GM19455 (cell line): ENCODE measurements around the gene BANP.
A peak's percentile ranks its signal among the peaks of the same experiment; 100 is the strongest.
"Not testable (repeated sequence)": the region's sequence is repeated elsewhere in the genome, so short reads cannot be mapped to it uniquely, and the experiment has no call there.

Experiments
- ATAC-seq: cut with Tn5 transposase; IDR thresholded peaks from one replicate; pipeline ENCODE4 v1.9.1; 2021; ENCODE audit not compliant: unreplicated experiment

BANP gene

DNA sequence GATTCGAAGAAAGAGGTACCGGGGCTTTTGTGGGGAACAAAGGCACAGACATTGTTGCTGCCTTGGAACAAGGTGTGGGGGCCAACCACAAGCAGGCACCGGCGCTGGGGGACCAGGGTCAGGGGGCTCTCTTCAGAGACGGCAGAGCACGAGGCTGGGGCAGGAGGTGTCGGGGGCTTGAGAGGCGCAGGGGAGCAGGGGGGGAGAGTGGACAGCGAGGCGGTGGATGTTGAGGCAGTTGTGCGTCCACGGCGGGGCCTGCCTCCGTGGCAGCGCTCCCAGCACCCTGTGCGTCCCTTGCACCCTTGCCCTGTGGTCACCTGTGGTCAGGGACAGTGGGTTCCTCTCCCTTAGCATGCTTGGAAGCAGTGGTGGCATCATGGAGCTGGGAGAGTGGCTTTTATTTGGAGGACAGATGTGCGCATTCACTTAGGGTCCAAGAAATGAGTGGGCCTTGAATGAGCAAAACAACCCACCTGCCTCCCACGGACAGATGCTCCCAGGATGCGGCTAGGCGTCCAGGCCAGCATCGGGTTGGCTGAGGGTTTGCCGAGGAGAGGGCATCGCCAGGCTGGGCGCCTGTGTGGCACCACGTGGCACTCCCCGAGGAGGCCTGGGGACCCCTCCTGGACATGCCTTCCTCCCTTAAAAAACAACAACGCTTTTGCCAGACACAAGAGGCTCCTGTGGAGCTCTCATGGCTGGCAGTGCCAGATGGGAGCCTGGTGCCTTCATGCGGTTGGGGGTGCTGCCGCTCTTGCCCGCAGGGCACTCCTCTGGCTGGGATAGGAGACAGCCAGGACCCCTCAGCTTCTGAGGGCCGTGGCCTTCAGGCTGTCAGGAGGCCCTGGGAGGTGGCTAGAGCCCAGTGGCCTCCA is 113.0 kb downstream of the BANP start:
- no peak for ATAC-seq

- no peak for ATAC-seq
These were observed 113.9 kb downstream of the BANP start for GRCh38 chr16:88064889-88065746.

DNA sequence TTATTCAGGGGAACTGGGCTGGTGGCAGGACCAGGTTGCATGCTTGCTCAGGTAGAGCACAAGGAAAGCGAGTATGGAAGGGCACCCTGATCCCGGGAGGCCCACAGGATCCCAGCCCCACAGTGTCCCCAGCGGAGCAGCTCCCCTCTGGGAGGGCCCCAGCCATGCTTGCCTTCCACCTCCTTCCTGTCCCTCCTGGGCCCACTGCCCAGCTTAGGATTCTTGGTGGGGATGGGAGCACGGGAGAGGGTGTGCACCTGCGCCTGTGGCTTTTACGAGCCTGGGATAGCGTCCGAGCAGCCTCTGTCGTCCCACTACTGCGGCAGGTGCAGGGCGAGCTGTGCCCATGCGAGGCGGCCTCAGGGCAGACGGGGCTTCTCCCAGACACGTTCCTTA is 114.5 kb downstream of the BANP start:
- no peak for ATAC-seq

- ATAC-seq: no peak
These were observed 115.0 kb downstream of the BANP start for GRCh38 chr16:88066234-88066633.

- ATAC-seq: no peak
These were observed 115.7 kb downstream of the BANP start for GRCh38 chr16:88066680-88067529.

- no peak for ATAC-seq
These were observed 116.5 kb downstream of the BANP start for GRCh38 chr16:88067530-88068411.

DNA sequence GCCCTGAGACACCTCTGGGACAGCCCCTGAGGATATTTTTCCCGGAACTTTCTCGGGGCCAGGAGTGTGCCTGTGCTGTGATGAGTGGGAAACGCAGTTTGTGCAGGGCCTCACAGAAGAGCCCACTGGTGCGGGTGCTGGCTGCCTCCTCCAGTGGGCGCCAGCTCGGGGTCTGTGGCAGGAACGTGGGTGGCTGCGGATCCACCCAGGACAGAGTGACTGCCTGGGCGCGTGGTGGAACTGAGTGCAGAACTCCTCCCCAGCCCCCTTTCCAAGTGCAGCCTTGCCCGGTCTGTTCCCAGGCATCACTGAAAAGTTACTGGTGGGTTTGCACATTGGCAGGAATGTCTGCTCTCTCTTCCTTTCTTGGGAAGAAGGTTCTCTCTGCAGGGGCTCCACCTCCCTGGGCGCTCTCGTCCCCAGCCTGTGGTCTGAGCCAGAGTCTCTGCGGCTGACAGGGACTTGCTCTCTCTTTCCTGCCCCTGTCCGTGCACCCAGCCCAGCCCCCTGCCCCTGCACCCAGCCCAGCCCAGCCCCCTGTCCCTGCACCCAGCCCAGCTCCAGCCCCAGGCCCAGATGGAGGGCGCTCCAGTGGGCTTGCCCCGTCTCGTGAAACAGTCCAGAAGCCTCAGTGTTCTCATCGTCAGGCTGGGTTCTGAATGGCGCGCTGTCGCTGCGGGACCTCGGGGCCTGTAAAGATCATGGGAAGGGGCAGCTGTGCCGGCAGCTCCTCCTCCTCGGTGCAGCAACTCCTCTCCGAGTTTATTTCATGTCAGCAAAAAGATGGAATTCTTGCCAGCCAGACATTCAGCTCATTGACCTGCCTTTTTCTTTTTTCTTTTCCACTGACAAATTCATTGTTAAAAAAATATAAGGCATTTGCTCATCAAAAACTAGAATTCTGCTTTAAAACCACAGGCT is 117.5 kb downstream of the BANP start:
- no peak for ATAC-seq

- peak; percentile 95 for ATAC-seq
These were observed 118.3 kb downstream of the BANP start for GRCh38 chr16:88069397-88070168.

DNA sequence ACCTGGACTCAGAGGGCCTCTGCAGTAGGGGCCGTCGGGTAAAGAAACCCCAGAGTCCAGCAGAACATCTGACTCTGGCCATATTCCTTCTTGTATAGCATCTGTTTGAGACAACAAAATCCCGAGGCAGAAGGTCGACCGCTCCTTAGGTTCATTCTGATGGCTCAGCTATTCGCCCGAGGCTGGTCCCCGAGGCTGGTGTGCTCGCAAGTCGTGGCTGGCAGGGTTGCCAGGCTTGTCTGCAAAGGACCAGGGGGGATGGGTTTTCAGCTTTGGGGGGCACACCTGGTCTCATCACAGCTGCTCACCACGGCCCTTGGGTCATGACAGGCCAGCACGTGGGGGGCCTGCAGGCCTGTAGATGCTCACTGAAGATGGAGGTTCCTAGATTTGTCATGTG is 119.1 kb downstream of the BANP start:
- ATAC-seq: no peak

DNA sequence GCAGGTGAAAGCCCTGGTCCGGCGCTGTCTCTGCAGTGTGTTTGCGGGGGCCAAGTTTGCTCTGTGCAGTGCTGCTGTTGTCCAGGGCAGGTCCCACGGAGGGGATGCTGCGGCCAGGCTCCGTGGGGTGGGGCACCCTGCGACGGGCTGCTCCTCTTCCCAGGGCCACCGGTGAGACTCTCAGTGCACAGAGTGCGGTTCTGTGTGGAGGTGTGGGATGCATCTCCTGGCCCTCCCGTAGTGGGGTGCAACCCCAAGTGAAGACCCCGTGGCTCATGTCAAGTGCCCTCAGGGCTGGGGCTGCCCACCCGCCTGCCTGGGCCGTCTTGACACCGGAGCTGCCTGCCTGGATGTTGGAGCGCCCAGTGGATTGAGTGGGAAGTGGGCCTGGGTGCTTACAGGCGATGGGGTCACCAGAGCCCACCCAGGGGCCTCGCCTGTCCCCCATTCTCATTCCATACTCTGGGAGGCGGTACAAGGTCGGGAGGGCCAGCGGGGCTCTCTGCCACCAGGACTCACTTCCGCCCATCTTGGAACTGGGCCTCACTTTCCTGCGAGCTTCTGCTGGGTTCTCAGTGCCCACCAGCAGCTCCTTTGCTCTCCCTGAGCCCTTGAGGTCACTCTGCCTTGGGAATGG is 119.9 kb downstream of the BANP start:
- no peak for ATAC-seq

DNA sequence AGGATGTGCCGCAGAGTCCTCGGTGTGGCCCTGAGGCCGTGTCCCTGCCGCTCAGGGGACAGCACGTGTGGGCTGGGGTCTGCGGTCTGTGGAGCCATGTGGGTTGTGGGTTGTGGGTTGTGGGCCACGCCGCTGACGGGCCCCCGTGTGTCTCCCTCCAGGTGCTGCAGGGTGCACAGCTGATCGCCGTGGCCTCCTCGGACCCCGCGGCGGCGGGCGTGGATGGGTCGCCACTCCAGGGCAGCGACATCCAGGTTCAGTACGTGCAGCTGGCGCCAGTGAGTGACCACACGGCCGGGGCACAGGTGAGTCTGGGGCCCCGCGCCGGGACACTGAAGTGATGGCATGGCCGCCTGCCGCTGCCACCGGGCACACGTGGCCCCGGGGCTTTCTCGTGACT is 120.7 kb downstream of the BANP start:
- ATAC-seq: no peak

GRCh38 chr16:88072571-88073001 is 121.4 kb downstream of the BANP start:
- no peak for ATAC-seq

DNA sequence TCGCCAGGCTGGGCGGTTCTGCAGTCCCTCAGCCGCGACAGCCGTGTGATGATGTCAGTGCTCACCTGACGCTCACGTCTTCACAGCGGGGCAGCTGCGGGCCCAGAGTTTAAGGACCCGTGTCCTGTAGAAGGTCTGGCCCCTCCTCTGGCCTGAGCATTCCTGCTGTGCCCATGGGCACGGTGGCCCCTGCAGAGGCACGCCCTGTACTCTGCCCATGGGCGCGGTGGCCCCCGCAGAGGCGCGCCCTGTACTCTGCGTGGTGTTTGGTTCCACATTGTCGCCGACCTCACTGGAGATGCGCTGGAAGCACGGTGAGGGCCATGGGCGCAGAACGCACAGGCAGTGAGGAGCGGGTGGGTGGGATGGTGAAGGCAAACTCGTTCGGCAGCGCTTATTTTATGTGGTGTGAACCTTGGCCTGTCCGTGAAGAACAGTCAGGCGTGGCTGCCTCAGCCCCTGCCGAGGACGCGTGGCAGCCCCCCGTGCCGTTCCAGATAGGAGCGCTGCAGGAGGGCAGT is 122.0 kb downstream of the BANP start:
- no peak for ATAC-seq

- no peak for ATAC-seq
These were observed 122.8 kb downstream of the BANP start for GRCh38 chr16:88074041-88074440.

DNA sequence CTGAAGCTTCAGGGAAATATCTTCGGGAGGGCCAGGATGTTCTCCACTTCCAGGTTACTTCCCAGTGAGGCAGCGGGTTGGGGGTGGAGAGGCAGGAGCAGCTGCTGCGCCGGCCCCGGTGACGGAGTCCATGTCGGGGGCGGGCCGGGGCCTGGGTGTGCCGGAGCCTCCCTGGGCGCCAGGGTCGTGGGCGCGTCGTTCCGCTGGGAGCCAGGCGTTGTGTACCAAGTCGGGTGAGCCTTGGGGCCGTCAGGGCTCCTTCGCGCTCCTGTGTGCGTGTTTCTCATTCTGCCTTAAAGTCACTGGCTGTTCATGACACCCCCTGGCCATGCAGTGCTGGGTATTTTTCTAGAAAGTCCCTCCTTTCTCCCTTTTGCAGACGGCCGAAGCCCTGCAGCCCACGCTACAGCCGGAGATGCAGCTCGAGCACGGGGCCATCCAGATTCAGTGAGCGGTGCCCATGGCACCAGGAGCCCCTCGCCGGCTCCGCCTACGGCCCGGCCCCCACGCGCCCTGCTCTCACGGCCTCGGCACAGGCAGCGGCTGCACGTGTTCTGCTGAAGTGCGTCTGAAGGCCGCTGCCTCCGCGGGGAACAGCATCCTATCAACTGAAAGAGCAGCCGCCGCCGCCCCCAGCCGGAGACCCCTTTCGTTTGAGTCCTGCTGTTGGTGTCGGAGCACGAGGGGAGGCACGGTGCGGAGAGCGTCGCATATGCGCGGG is 125.1 kb downstream of the BANP start:
- ATAC-seq: no peak

DNA sequence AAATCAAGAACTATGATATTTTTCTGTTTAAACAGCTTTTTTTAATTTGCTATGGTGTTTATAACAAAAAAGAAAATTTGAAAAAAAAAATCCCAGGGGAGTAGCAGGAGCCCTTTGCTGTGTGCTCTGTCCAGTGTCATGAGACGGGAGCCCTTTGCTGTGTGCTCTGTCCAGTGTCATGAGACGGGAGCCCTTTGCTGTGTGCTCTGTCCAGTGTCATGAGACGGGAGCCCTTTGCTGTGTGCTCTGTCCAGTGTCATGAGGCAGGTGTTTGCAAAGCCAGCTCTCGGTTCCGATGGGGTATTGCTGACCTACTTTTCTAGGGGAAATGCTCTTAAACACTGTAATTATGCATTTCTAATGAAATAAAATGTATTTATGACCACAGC is 125.7 kb downstream of the BANP start:
- ATAC-seq: not testable (repeated sequence)
